ENCODE measurements around the gene HES2. TPM values are rescaled to one million over a fixed set of nuclear protein-coding genes. Genes with fewer than 3 reads are reported as not detected.
"Not testable (repeated sequence)": the region's sequence is repeated elsewhere in the genome, so short reads cannot be mapped to it uniquely, and the experiment has no call there.

HES2 gene
- total RNA-seq, 1 donor from 2014 or later = not detected

DNA sequence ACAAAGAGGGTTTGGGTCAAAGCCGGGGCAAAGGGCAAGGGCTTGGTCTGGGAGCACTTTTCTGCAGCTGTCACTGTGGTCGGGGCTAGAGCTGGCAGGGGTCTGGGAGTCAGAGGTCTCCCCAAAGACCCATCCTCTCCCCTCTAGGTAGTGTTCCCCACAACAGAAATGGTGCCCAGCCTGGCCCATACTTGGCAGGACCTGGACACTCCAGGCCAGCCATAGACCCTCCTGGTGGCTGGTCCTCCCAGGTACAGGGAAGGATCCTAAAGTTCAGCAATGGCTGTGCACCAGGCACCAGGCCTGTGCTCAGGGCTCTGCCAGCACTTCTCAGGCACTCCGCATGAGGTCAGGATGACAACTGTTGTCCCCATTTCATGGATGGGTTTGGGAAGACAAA, 15.8 kb upstream of the HES2 start:
- ChIA-PET POLR2A (no interaction called here), CTCF (interaction anchor here (1.3 kb wide), 1 partner anchor 12 kb away, joined by 4 read pairs; no protein-coding TSS in a partner anchor)
- H3K27ac Mint-ChIP-seq = no peak overlapping the region

GRCh38 chr1:6435129-6435528, 15.4 kb upstream of the HES2 start:
- Mint-ChIP-seq H3K4me3 (no peak overlapping the region), H3K27me3 (peaks cover 42% of the 10 kb centered on the region), H3K9me3 (no peaks in the 10 kb centered on the region), H3K4me1 (peaks cover 7% of the 10 kb centered on the region), H3K36me3 (ENCODE audit: low read depth) (no peaks in the 10 kb centered on the region), H3K27ac (no peak overlapping the region)
- POLR2A ChIA-PET = no interaction called here
- intact Hi-C loops (cut with micrococcal nuclease) = no loop called here
- no peak for TF ChIP-seq CTCF (IDR thresholded peaks at IDR 0.05)
- no peak for ATAC-seq (ENCODE audit: low read depth)
- no peak for DNase-seq
- CTCF ChIA-PET = interaction anchor here (1.3 kb wide), 1 partner anchor 12 kb away, joined by 4 read pairs; no protein-coding TSS in a partner anchor

More for the DNA sequence above, 15.8 kb upstream of the HES2 start:
- ATAC-seq (ENCODE audit: low read depth) (no peak), DNase-seq (no peak)
- Mint-ChIP-seq H3K4me3 (no peak overlapping the region), H3K4me1 (peaks cover 7% of the 10 kb centered on the region), H3K27me3 (peaks cover 38% of the 10 kb centered on the region), H3K9me3 (no peaks in the 10 kb centered on the region), H3K36me3 (ENCODE audit: low read depth) (no peaks in the 10 kb centered on the region)
- intact Hi-C loops (cut with micrococcal nuclease) = no loop called here
- no peak for TF ChIP-seq CTCF (IDR thresholded peaks at IDR 0.05)

DNA sequence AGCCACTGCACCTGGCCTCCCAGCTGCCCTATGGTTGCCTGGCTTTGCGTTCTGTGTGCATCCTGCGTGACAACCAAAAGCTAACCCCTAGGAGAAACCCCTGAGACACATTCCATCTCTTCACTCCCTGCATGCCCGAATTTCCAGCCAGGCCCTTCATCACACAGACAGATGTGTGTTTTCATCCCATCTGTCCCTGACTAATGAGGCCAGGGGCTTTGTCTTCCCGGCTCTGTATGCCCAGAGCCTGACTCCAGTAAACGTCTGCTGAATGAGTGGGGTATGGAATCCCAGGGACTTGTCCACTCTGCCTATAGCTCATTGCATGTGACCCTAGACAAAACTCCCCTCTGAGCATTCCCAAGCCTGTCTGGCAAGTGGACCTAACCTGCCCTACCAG, 14.5 kb upstream of the HES2 start:
- Mint-ChIP-seq H3K27ac (no peak overlapping the region), H3K27me3 (peaks cover 43% of the 10 kb centered on the region), H3K36me3 (ENCODE audit: low read depth) (no peaks in the 10 kb centered on the region), H3K4me1 (peaks cover 3% of the 10 kb centered on the region), H3K4me3 (no peak overlapping the region), H3K9me3 (no peaks in the 10 kb centered on the region)
- ChIA-PET CTCF (interaction anchor here (1.3 kb wide), 1 partner anchor 11 kb away, joined by 4 read pairs; no protein-coding TSS in a partner anchor), POLR2A (no interaction called here)
- intact Hi-C loops (cut with micrococcal nuclease) = no loop called here
- DNase-seq (no peak), ATAC-seq (ENCODE audit: low read depth) (no peak)
- no peak for TF ChIP-seq CTCF (IDR thresholded peaks at IDR 0.05)

- H3K9me3 Mint-ChIP-seq; ATAC-seq (ENCODE audit: low read depth); intact Hi-C loops (cut with micrococcal nuclease); POLR2A ChIA-PET; H3K4me1 Mint-ChIP-seq; H3K27ac Mint-ChIP-seq; DNase-seq; H3K4me3 Mint-ChIP-seq; H3K36me3 Mint-ChIP-seq (ENCODE audit: low read depth): not testable (repeated sequence)
- CTCF ChIA-PET = interaction anchor here (1.8 kb wide), 1 partner anchor 9 kb away, joined by 5 read pairs; no protein-coding TSS in a partner anchor
- H3K27me3 Mint-ChIP-seq = peaks cover 39% of the 10 kb centered on the region
Observed at GRCh38 chr1:6431645-6432579, 12.2 kb upstream of the HES2 start.

- H3K4me1 Mint-ChIP-seq; intact Hi-C loops (cut with micrococcal nuclease); POLR2A ChIA-PET; H3K4me3 Mint-ChIP-seq; DNase-seq; H3K9me3 Mint-ChIP-seq; H3K36me3 Mint-ChIP-seq (ENCODE audit: low read depth); ATAC-seq (ENCODE audit: low read depth); H3K27ac Mint-ChIP-seq: not testable (repeated sequence)
- H3K27me3 Mint-ChIP-seq = peaks cover 46% of the 10 kb centered on the region
- CTCF ChIA-PET = interaction anchor here (1.2 kb wide), 1 partner anchor 9 kb away, joined by 3 read pairs; no protein-coding TSS in a partner anchor
Observed at GRCh38 chr1:6429660-6430411, 10.1 kb upstream of the HES2 start.

DNA sequence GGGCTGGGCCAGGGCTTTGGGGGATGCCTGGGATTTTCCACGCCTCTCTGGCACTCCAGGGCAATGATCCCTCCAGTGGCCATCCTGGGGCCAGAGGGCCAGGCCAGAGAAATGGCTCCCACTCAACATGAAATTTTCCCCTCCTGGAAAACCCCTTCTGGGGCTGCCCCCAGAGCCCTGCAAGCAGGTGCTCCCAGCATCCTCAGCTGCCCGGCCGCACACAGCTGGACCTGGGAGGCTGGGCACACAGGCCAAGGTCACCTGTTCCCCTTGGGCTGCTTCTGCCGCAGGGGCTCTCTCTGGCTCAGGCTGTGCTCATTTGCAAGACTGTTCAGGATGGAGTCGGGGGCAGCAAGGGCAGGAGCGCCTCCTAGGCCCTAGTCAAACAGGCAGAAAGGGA, 8.7 kb upstream of the HES2 start:
- H3K27me3 Mint-ChIP-seq = peaks cover 42% of the 10 kb centered on the region
- intact Hi-C loops (cut with micrococcal nuclease); H3K36me3 Mint-ChIP-seq (ENCODE audit: low read depth); H3K27ac Mint-ChIP-seq; CTCF ChIA-PET; H3K9me3 Mint-ChIP-seq; H3K4me3 Mint-ChIP-seq; DNase-seq; POLR2A ChIA-PET; ATAC-seq (ENCODE audit: low read depth): not testable (repeated sequence)
- peaks cover 12% of the 10 kb centered on the region for H3K4me1 Mint-ChIP-seq

Data from activated B cell treated with CpG ODN at 0.5 μM for 24 hours (primary cell).